Measurements from ENCODE around the gene FOXB1.

The FOXB1 gene

GRCh38 chr15:60039316-60039715, 35.2 kb downstream of the FOXB1 start:
- no peak for TF ChIP-seq CTCF (IDR thresholded peaks at IDR 0.05; ENCODE audit: low read depth, low read length, missing control alignments)
- H3K4me3 ChIP-seq (replicated peaks; ENCODE audit: low read depth, low read length), result no peak overlapping the region
- DNase-seq (ENCODE audit: extremely low read depth, low read depth), result no peak

GRCh38 chr15:60043744-60044435, 39.8 kb downstream of the FOXB1 start:
- TF ChIP-seq CTCF (IDR thresholded peaks at IDR 0.05; ENCODE audit: low read depth, low read length, missing control alignments), result no peak
- no peak overlapping the region for H3K4me3 ChIP-seq (replicated peaks; ENCODE audit: low read depth, low read length)
- DNase-seq (ENCODE audit: extremely low read depth, low read depth), result no peak

- no peak for TF ChIP-seq CTCF (IDR thresholded peaks at IDR 0.05; ENCODE audit: low read depth, low read length, missing control alignments)
- H3K4me3 ChIP-seq (replicated peaks; ENCODE audit: low read depth, low read length), result no peak overlapping the region
These were observed 40.6 kb downstream of the FOXB1 start for GRCh38 chr15:60044636-60045270.

DNA sequence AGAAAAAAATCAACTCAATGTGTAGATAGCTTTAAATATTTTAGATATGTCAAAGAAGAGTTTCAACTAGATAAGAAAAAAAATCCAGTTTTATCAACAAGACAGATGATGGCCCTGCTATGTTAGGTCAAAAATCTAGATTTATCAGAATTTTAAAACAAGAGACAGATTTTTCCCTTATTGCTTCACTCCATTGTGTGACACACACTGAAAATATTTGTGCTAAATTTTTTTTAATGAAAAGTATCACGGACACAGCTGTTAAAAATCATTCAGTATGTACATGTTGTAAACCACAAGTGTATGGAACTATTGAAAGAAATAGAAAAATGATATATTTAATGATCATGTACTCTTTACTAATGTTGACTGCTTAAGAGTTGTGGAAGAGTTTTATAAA, 43.6 kb downstream of the FOXB1 start:
- H3K4me3 ChIP-seq (replicated peaks; ENCODE audit: low read depth, low read length), result no peak overlapping the region
- no peak for TF ChIP-seq CTCF (IDR thresholded peaks at IDR 0.05; ENCODE audit: low read depth, low read length, missing control alignments)
- no peak for DNase-seq (ENCODE audit: extremely low read depth, low read depth)

More at GRCh38 chr15:60044636-60045270, 40.6 kb downstream of the FOXB1 start:
- no peak for DNase-seq (ENCODE audit: extremely low read depth, low read depth)

GRCh38 chr15:60049948-60050347, 45.8 kb downstream of the FOXB1 start:
- no peak overlapping the region for H3K4me3 ChIP-seq (replicated peaks; ENCODE audit: low read depth, low read length)
- no peak for TF ChIP-seq CTCF (IDR thresholded peaks at IDR 0.05; ENCODE audit: low read depth, low read length, missing control alignments)
- DNase-seq (ENCODE audit: extremely low read depth, low read depth), result no peak

GRCh38 chr15:60052796-60053195, 48.7 kb downstream of the FOXB1 start:
- no peak overlapping the region for H3K4me3 ChIP-seq (replicated peaks; ENCODE audit: low read depth, low read length)
- TF ChIP-seq CTCF (IDR thresholded peaks at IDR 0.05; ENCODE audit: low read depth, low read length, missing control alignments), result no peak
- no peak for DNase-seq (ENCODE audit: extremely low read depth, low read depth)

All from HFF-Myc (cell line).